Activated CD8-positive, alpha-beta memory T cell treated with anti-CD3 and anti-CD28 coated beads, Interleukin-2, amount 50 U/mL, for 4 hours (primary cell): ENCODE data around the gene ZNF512.

Experiments used
- DNase-seq: peaks from one replicate; pipeline ENCODE4 v3.0.0-alpha.2; 2020

The ZNF512 gene

GRCh38 chr2:27638709-27639108, 55.9 kb downstream of the ZNF512 start:
- no peak for DNase-seq

DNA sequence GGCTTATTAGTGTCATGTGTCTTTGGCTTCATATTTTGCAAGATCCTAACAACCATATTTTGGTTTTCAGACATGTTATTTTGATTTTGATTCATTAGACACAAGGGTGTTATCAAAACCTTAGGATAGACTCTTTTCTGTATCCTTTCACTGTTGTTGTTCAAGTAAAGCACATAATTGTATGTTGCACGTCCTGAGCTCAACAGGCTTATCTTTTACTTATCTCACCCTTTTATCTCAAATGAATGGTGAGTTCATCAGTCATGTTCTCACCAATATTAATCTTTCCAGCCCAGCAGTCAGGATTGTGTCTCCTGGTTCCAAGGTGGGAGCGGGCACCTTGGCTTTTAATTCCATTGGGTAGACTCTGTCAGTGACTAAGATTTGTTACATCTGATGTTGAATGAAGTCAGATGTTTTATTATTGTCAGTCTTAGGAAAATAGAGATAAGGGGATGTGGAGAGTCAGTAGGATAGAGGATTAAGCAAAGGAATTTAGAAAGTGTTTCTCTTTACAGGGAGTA, 57.9 kb downstream of the ZNF512 start:
- no peak for DNase-seq

GRCh38 chr2:27645197-27645596, 62.4 kb downstream of the ZNF512 start:
- no peak for DNase-seq

DNA sequence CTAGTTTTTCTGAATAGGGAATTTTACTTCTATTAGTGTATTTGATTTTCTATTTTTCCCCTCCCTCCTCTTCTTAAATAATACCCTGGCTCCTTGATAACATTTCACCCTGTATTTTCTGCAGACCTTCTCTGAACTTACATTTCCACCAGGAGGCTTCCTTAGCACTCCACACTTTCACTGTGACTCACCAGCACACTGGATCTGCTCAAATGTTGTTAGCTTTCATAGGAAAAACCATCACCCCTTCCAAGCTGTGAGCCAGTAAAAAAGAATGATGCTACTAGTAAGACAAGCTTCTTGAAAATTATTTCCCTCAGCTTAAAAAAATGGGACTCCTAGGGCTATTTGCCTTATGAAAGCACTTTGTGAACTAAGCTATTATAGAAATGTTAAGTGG, 64.4 kb downstream of the ZNF512 start:
- DNase-seq, result no peak

DNA sequence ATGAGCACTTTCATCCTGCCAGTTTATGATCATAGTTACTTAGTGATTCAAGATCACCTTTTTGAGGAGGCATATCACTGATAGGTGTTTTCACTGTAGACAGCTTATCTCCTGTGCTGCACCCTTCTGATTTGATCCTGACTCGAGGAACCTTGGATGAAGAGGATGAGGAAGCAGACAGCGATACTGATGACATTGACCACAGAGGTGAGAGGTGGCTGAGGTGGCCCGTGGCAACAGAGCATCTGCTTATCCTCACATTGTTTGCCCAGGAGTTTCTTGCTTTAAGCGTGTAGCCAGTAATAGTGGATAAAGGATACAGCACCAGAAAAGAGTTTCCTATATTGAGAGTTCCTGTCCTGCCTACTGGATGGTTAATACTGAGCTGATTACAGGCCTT, 64.9 kb downstream of the ZNF512 start:
- DNase-seq, result no peak

GRCh38 chr2:27651056-27651455, 68.2 kb downstream of the ZNF512 start:
- no peak for DNase-seq

DNA sequence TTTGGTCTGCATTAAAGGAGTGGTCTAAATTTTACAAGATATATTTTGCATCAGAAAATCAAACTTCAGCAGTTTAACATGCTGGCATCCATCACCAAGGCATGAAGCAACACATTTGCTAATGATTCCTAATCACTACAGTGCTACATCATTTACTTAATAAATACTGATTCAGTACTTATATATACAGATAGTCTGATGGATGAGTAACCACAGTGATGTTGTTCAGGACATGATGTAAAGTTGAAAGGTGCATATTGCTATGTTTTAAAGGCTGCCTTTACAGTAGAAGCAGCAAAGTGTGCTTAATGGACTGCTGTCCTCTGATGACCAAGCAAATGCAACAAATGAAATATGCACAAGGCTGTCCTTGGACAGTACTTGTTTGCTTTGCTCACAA, 69.5 kb downstream of the ZNF512 start:
- DNase-seq, result no peak

- DNase-seq, result no peak
These were observed 69.9 kb downstream of the ZNF512 start for GRCh38 chr2:27652790-27653189.

- DNase-seq, result no peak
These were observed 70.6 kb downstream of the ZNF512 start for GRCh38 chr2:27653397-27653796.

- no peak for DNase-seq
These were observed 72.5 kb downstream of the ZNF512 start for GRCh38 chr2:27655155-27655951.

- no peak for DNase-seq
These were observed 78.5 kb downstream of the ZNF512 start for GRCh38 chr2:27661371-27661770.

- peak; percentile 66 for DNase-seq
These were observed 80.7 kb downstream of the ZNF512 start, which contains the start of the genes SLC4A1AP and SUPT7L for GRCh38 chr2:27663285-27664153. Gene SLC4A1AP, plus strand, starts transcription at chr2:27663889. Its CDS starts 26 bp downstream, at chr2:27663915. Gene SUPT7L, minus strand, starts transcription at chr2:27663614. Its CDS starts 1,422 bp downstream, at chr2:27662192.

DNA sequence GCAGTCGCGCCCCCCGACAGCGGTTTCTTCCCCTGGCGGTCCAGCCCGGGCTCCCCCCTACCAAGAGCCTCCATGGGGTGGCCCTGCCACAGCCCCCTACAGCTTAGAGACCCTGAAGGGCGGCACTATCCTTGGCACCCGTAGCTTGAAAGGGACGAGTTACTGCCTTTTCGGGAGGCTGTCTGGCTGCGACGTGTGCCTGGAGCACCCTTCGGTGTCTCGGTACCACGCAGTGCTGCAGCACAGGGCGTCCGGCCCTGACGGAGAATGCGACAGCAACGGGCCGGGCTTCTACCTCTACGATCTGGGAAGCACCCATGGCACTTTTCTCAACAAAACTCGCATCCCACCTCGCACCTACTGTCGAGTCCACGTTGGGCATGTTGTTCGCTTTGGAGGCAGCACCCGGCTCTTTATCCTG, 81.3 kb downstream of the ZNF512 start:
- no peak for DNase-seq

GRCh38 chr2:27664622-27665363, 82.0 kb downstream of the ZNF512 start:
- DNase-seq, result no peak

DNA sequence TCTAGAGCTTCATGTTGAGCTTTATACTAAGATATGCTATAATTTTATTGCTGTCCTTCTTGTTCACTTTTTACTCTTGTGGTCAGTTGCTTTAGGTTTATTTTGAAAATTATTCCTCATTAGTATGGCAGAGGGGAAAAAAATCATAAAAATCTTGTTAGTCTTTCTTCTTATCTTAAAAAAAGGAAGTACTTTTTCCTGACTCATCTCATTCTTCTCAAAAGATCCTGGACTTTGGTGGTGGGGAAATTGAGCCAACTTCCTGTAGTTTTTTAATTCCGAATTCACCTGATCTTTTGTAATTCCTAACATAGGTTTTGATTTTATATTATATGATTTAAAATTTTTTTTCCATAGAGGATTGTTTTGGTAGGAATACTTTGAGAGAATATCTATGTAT, 84.6 kb downstream of the ZNF512 start:
- no peak for DNase-seq

- DNase-seq, result no peak
These were observed 88.4 kb downstream of the ZNF512 start for GRCh38 chr2:27671235-27671634.
